ENCODE results near the gene DCLK2.

DNA sequence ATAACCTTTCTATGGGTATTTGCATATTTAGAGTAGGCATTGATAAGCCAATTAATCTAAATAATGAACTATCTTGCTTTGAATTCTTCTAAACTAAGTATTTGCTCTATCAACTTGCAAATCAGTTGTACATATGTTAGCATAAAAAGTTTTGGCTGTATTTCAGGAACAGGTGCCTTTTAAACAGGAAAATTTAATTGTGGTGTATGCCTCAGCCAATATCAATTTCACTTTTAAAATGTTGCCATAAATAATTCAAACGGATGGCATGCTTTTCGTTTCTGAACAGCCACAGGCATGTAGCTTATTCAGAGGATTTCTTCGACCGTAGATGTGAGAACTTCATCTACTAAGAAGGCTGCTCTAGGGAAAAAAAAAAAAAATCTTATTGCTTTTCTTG is 99.9 kb downstream of the DCLK2 start:
- TF ChIP-seq EP300 (conservative IDR thresholded peaks at IDR 0.05; ENCODE audit: poor library complexity, severe bottlenecking) (no peak), EZH2 (IDR thresholded peaks at IDR 0.05; ENCODE audit: borderline replicate concordance, insufficient read depth, low read length, poor library complexity, severe bottlenecking) (no peak), POLR2AphosphoS5 (IDR thresholded peaks at IDR 0.05) (no peak), SMC3 (conservative IDR thresholded peaks at IDR 0.05; ENCODE audit: poor library complexity) (no peak), TAF1 (IDR thresholded peaks at IDR 0.05; ENCODE audit: low read depth) (no peak)
- TF ChIP-seq, protein P1, sequence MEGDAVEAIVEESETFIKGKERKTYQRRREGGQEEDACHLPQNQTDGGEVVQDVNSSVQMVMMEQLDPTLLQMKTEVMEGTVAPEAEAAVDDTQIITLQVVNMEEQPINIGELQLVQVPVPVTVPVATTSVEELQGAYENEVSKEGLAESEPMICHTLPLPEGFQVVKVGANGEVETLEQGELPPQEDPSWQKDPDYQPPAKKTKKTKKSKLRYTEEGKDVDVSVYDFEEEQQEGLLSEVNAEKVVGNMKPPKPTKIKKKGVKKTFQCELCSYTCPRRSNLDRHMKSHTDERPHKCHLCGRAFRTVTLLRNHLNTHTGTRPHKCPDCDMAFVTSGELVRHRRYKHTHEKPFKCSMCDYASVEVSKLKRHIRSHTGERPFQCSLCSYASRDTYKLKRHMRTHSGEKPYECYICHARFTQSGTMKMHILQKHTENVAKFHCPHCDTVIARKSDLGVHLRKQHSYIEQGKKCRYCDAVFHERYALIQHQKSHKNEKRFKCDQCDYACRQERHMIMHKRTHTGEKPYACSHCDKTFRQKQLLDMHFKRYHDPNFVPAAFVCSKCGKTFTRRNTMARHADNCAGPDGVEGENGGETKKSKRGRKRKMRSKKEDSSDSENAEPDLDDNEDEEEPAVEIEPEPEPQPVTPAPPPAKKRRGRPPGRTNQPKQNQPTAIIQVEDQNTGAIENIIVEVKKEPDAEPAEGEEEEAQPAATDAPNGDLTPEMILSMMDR (IDR thresholded peaks at IDR 0.05; ENCODE audit: poor library complexity, severe bottlenecking) = no peak
